GM12872 (cell line): ENCODE data around the gene VPS54.

Experiments used
- TF ChIP-seq, protein P1 (sequence below): IDR thresholded peaks from 3 replicates; pipeline ENCODE4 v1.5.1; 2011; ENCODE audit warnings: low read depth, mild to moderate bottlenecking, low read length, moderate library complexity; ENCODE audit not compliant: insufficient read depth

VPS54 gene

GRCh38 chr2:63891488-63892030, 127.7 kb downstream of the VPS54 start:
- TF ChIP-seq, protein P1, sequence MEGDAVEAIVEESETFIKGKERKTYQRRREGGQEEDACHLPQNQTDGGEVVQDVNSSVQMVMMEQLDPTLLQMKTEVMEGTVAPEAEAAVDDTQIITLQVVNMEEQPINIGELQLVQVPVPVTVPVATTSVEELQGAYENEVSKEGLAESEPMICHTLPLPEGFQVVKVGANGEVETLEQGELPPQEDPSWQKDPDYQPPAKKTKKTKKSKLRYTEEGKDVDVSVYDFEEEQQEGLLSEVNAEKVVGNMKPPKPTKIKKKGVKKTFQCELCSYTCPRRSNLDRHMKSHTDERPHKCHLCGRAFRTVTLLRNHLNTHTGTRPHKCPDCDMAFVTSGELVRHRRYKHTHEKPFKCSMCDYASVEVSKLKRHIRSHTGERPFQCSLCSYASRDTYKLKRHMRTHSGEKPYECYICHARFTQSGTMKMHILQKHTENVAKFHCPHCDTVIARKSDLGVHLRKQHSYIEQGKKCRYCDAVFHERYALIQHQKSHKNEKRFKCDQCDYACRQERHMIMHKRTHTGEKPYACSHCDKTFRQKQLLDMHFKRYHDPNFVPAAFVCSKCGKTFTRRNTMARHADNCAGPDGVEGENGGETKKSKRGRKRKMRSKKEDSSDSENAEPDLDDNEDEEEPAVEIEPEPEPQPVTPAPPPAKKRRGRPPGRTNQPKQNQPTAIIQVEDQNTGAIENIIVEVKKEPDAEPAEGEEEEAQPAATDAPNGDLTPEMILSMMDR = no peak

DNA sequence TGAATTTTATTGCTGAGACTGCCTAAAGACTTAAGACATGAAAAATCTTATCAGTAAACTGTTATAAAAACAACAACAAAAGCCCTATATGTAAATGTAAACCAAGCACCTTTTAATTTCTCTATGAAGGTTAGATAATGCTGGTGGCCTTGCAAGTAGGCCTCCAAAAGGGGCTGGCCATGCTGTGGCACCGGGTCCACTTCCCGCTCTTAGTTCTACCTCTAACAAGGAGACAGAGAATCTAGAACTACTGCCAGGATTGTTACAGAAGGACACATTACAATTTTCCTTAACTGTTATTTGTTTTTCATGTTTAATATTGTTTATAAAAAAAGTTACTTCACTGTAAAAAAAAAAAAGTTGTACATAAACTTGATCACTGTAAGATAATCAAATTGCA, 128.6 kb downstream of the VPS54 start:
- TF ChIP-seq, protein P1 = no peak

GRCh38 chr2:63888490-63889402, 130.5 kb downstream of the VPS54 start:
- TF ChIP-seq, protein P1 = peak; percentile 73

DNA sequence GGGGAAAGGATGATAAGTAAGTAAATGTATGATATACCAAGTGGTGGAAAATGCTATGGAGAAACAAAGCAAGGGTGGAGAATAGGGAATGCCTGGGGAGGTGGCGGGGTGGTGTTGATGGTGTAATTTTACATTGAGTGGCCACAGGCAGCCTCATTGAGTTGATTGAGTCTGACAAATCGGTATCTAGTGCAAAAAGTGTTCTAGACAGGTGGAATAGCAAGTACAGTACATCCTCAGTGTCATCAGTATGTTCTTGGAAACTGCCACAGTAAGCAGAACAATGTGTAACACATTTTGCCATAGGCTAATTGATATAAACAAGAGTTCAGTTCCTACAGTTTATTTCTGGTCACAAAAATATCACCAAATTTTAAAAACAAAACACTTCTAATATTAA, 131.2 kb downstream of the VPS54 start:
- TF ChIP-seq, protein P1 = no peak

GRCh38 chr2:63886445-63886844, 132.8 kb downstream of the VPS54 start:
- TF ChIP-seq, protein P1 = no peak

- TF ChIP-seq, protein P1 = no peak
Observed at GRCh38 chr2:63882395-63883105, 136.7 kb downstream of the VPS54 start.

DNA sequence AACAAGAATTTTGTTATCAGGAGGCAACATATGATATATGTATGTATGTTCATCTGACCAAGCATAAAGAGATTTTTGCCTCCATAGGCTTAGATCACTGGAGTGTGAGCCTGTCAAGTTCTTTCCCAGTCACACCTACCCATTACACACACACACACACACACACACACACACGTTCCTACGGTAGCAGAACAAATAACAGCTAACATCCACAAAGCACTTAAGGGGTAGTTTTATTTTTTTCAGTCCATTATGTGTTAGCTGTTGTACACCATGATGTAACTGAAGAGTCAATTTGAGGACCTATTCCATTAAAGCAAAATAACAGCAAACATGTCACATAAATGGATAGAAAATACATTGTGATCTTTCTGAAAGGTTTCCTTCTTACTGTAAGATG, 138.0 kb downstream of the VPS54 start:
- TF ChIP-seq, protein P1 = no peak
